Esophagus muscularis mucosa (tissue), 4 donors: ENCODE measurements around the gene VWDE.

Experiments
- EP300 ChIP-seq: sonication (generic); formaldehyde crosslinking; IDR thresholded peaks from one replicate; pipeline ENCODE4 v1.6.1; 2017; ENCODE audit warnings: antibody characterized with exemption
- POLR2A ChIP-seq: fragments of 450-650 bp; IDR thresholded peaks from one replicate; pipeline ENCODE4 v1.6.1; 2017; ENCODE audit warnings: antibody characterized with exemption, moderate library complexity, mild to moderate bottlenecking, low read depth
- TF ChIP-seq, protein P1 (sequence below), 3 experiments: fragments of 200-600 bp in 2 of 3; fragments of 450-650 bp in 1 of 3; sonication (generic) in 2 of 3; IDR thresholded peaks; one replicate each; pipeline ENCODE4 v1.5.1; 2017 to 2019; ENCODE audit warnings: antibody characterized with exemption in 3 of 3, mild to moderate bottlenecking in 2 of 3, moderate library complexity in 1 of 3

GRCh38 chr7:12398186-12398585 lies 5.5 kb downstream of the VWDE start:
- TF ChIP-seq, protein P1, sequence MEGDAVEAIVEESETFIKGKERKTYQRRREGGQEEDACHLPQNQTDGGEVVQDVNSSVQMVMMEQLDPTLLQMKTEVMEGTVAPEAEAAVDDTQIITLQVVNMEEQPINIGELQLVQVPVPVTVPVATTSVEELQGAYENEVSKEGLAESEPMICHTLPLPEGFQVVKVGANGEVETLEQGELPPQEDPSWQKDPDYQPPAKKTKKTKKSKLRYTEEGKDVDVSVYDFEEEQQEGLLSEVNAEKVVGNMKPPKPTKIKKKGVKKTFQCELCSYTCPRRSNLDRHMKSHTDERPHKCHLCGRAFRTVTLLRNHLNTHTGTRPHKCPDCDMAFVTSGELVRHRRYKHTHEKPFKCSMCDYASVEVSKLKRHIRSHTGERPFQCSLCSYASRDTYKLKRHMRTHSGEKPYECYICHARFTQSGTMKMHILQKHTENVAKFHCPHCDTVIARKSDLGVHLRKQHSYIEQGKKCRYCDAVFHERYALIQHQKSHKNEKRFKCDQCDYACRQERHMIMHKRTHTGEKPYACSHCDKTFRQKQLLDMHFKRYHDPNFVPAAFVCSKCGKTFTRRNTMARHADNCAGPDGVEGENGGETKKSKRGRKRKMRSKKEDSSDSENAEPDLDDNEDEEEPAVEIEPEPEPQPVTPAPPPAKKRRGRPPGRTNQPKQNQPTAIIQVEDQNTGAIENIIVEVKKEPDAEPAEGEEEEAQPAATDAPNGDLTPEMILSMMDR (IDR thresholded peaks at IDR 0.05), result no peak
- TF ChIP-seq POLR2A (no peak), EP300 (no peak)
